Fibroblast of villous mesenchyme (primary cell): ENCODE data around the gene BTBD9. TPM values are rescaled to one million over a fixed set of nuclear protein-coding genes. Genes with fewer than 3 reads are reported as not detected.

Source experiments
- DNase-seq: peaks from one replicate; pipeline ENCODE4 v3.0.0-alpha.2; 2010; ENCODE audit warnings: low read depth
- H3K4me3 ChIP-seq: 2 replicates; pipeline ENCODE4 v1.5.1; 2011; ENCODE audit warnings: low read depth, mild to moderate bottlenecking, low read length
- total RNA-seq: library from RNA; depleted of rRNA; stranded (reverse); fragments of >200 nt; gene quantifications from 2 replicates; pipeline ENCODE4 v1.2.3, GENCODE V29; 2012
- TF ChIP-seq, protein P1 (sequence below): IDR thresholded peaks from 2 replicates; pipeline ENCODE4 v1.5.1; 2012; ENCODE audit warnings: low read depth, mild to moderate bottlenecking, low read length; ENCODE audit not compliant: insufficient read depth

BTBD9 gene
- total RNA-seq, 1 donor, result 12.1 TPM

- H3K4me3 ChIP-seq, result no peak overlapping the region
- TF ChIP-seq, protein P1, sequence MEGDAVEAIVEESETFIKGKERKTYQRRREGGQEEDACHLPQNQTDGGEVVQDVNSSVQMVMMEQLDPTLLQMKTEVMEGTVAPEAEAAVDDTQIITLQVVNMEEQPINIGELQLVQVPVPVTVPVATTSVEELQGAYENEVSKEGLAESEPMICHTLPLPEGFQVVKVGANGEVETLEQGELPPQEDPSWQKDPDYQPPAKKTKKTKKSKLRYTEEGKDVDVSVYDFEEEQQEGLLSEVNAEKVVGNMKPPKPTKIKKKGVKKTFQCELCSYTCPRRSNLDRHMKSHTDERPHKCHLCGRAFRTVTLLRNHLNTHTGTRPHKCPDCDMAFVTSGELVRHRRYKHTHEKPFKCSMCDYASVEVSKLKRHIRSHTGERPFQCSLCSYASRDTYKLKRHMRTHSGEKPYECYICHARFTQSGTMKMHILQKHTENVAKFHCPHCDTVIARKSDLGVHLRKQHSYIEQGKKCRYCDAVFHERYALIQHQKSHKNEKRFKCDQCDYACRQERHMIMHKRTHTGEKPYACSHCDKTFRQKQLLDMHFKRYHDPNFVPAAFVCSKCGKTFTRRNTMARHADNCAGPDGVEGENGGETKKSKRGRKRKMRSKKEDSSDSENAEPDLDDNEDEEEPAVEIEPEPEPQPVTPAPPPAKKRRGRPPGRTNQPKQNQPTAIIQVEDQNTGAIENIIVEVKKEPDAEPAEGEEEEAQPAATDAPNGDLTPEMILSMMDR, result no peak
- no peak for DNase-seq
Observed at GRCh38 chr6:38164671-38165108, 475.0 kb downstream of the BTBD9 start.

GRCh38 chr6:38164131-38164481, 475.6 kb downstream of the BTBD9 start:
- TF ChIP-seq, protein P1, result no peak
- no peak overlapping the region for H3K4me3 ChIP-seq
- no peak for DNase-seq

- no peak for DNase-seq
- TF ChIP-seq, protein P1, result no peak
Observed at GRCh38 chr6:38163186-38164130, 476.3 kb downstream of the BTBD9 start.

GRCh38 chr6:38162493-38163185, 477.1 kb downstream of the BTBD9 start:
- no peak overlapping the region for H3K4me3 ChIP-seq
- TF ChIP-seq, protein P1, result no peak
- DNase-seq, result no peak

More at GRCh38 chr6:38163186-38164130, 476.3 kb downstream of the BTBD9 start:
- no peak overlapping the region for H3K4me3 ChIP-seq

- TF ChIP-seq, protein P1, result no peak
- no peak overlapping the region for H3K4me3 ChIP-seq
- no peak for DNase-seq
Observed at GRCh38 chr6:38161754-38162492, 477.8 kb downstream of the BTBD9 start.

GRCh38 chr6:38161331-38161730, 478.4 kb downstream of the BTBD9 start:
- no peak for DNase-seq
- H3K4me3 ChIP-seq, result no peak overlapping the region
- TF ChIP-seq, protein P1, result no peak
